HL-60 (cell line): ENCODE results near the gene DDR1.

ENCODE experiments used
- DNase-seq, 2 experiments: peaks; one replicate each; pipeline ENCODE4 v3.0.0-alpha.2; 2010 to 2020; ENCODE audit warnings: low read depth in 1 of 2, low spot score in 1 of 2
- H3K27ac ChIP-seq: fragments of 250-450 bp; sonication (Bioruptor Pico); replicated peaks from 2 replicates; pipeline ENCODE4 v1.5.1; 2020; ENCODE audit warnings: mild to moderate bottlenecking, moderate library complexity
- H3K27me3 ChIP-seq: fragments of 250-450 bp; sonication (Bioruptor Pico); 2 replicates; pipeline ENCODE4 v1.5.1; 2021; ENCODE audit warnings: mild to moderate bottlenecking, moderate library complexity; ENCODE audit not compliant: insufficient read depth, poor library complexity, severe bottlenecking
- H3K4me3 ChIP-seq: replicated peaks from 2 replicates; pipeline ENCODE4 v1.5.1; 2011; ENCODE audit warnings: mild to moderate bottlenecking, control low read depth, low read length; ENCODE audit not compliant: insufficient read depth
- CTCF ChIP-seq: IDR thresholded peaks from one replicate; pipeline ENCODE4 v1.5.1; 2011; ENCODE audit warnings: low read length, control low read depth, inconsistent platforms; ENCODE audit not compliant: insufficient read depth
- GABPA ChIP-seq: IDR thresholded peaks from 2 replicates; pipeline ENCODE4 v1.6.1; 2012; ENCODE audit warnings: low read depth
- POLR2AphosphoS5 ChIP-seq: IDR thresholded peaks from 2 replicates; pipeline ENCODE4 v1.6.1; 2012; ENCODE audit warnings: low read depth
- REST ChIP-seq: IDR thresholded peaks from 2 replicates; pipeline ENCODE4 v1.6.1; 2012; ENCODE audit warnings: low read depth; ENCODE audit not compliant: insufficient replicate concordance
- SPI1 ChIP-seq: IDR thresholded peaks from 2 replicates; pipeline ENCODE4 v1.6.1; 2012; ENCODE audit warnings: low read depth, mild to moderate bottlenecking, borderline replicate concordance

The DDR1 gene

GRCh38 chr6:30889496-30889885, 5.2 kb downstream of the DDR1 start:
- Histone ChIP-seq H3K27me3 (peaks cover 26% of the 10 kb centered on the region), H3K27ac (no peak overlapping the region), H3K4me3 (no peak overlapping the region)
- no peak for DNase-seq
- no peak for TF ChIP-seq REST
- no peak for TF ChIP-seq GABPA
- no peak for TF ChIP-seq SPI1
- no peak for TF ChIP-seq CTCF
- TF ChIP-seq POLR2AphosphoS5, result no peak

- no peak overlapping the region for H3K4me3 ChIP-seq
- peaks cover 25% of the 10 kb centered on the region for H3K27me3 ChIP-seq
- no peak for TF ChIP-seq REST
- no peak for TF ChIP-seq SPI1
- no peak for TF ChIP-seq CTCF
- TF ChIP-seq GABPA, result no peak
- TF ChIP-seq POLR2AphosphoS5, result no peak
- no peak overlapping the region for H3K27ac ChIP-seq
- DNase-seq, result no peak
Measured at GRCh38 chr6:30889921-30890645, 5.8 kb downstream of the DDR1 start.

- no peak for DNase-seq
- Histone ChIP-seq H3K27me3 (peaks cover 18% of the 10 kb centered on the region), H3K4me3 (no peak overlapping the region), H3K27ac (no peak overlapping the region)
- TF ChIP-seq POLR2AphosphoS5, result no peak
- TF ChIP-seq CTCF, result no peak
- no peak for TF ChIP-seq GABPA
- no peak for TF ChIP-seq REST
- TF ChIP-seq SPI1, result no peak
Measured at GRCh38 chr6:30890646-30891449, 6.5 kb downstream of the DDR1 start.
